ENCODE measurements around the gene VN1R5.

GRCh38 chr1:247266053-247266452 is 10.2 kb downstream of the VN1R5 start:
- TF ChIP-seq MAX (CRISPR knock-in tag; IDR thresholded peaks at IDR 0.05) (no peak), ZNF317 (CRISPR knock-in tag; IDR thresholded peaks at IDR 0.05; ENCODE audit: borderline replicate concordance, low read depth) (no peak), CTCF (IDR thresholded peaks at IDR 0.05) (no peak), TEAD4 (CRISPR knock-in tag; IDR thresholded peaks at IDR 0.05) (no peak), GABPB1 (CRISPR knock-in tag; IDR thresholded peaks at IDR 0.05) (no peak), E2F4 (CRISPR knock-in tag; IDR thresholded peaks at IDR 0.05; ENCODE audit: borderline replicate concordance, low read depth) (no peak), SMAD4 (CRISPR knock-in tag; IDR thresholded peaks at IDR 0.05) (no peak), HMGXB4 (CRISPR knock-in tag; IDR thresholded peaks at IDR 0.05) (no peak), JUN (CRISPR knock-in tag; IDR thresholded peaks at IDR 0.05) (no peak), FOXJ3 (CRISPR knock-in tag; IDR thresholded peaks at IDR 0.05; ENCODE audit: borderline replicate concordance) (no peak), CREB1 (CRISPR knock-in tag; IDR thresholded peaks at IDR 0.05) (no peak), MLX (CRISPR knock-in tag; IDR thresholded peaks at IDR 0.05) (no peak)

Data from WTC11 (cell line).